NCI-H1436 treated with DMSO at 0.1 percent for 48 hours (cell line): ENCODE data around the gene CCSER2.
"Not testable (repeated sequence)": the region's sequence is repeated elsewhere in the genome, so short reads cannot be mapped to it uniquely, and the experiment has no call there.

ENCODE experiments used
- DNase-seq: peaks from one replicate; lab custom pipeline; 2025; lab: John Stamatoyannopoulos, UW

Gene CCSER2

DNA sequence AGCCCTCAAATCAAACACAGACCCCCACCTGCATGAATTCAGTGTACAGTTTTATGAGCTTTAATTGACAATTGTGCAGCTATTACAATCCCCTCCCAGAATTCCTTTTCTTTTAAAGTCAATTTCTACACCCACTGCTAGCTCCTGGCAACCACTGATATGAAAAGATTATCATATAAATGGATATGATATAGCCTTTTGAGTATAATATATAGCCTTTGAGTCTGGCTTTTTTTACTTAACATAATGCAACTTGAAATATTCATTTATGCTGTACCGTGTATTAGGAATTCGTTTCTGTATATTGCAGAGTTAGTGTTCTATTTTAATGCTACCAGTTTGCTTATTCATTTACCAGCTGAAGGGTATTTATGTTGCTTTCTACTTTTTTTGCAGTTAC, 127.7 kb downstream of the CCSER2 start:
- DNase-seq, result no peak

DNA sequence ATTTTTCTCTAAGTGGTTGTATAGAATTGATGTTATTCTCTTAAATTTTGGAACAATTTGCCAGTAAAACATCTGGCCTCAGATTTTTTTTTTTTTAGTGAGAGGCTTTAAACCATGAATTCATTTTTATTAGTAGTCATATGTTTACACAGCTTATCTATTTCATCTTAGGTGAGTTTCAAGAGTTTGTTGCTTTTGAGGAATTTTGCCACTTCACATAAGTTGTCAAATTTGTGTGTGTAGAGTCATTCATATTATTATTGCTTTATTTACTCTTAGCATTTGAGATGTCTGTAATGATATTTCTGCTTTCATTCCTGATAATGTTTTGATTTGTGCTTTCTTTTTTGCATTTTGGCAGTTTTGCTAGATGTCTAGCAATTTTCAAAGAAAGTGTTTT, 132.1 kb downstream of the CCSER2 start:
- DNase-seq, result no peak

DNA sequence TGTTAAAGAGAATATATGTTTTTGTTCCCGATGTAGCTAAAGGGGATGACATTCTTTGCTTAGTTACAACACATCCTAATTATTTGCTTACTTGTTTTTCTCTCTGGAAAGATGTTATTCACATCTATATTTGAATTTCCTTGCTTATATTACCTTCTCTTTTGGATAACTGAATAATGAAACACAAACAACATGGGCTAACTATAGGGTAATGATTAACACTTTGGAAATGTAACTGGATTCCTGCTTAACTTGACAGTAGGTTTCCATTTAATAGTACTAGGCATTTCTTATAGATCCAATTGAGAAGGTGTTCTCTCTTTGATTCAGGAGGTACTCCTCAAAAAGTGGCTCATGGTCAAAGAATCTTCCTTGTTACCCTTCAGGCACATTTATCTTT, 141.1 kb downstream of the CCSER2 start:
- no peak for DNase-seq

DNA sequence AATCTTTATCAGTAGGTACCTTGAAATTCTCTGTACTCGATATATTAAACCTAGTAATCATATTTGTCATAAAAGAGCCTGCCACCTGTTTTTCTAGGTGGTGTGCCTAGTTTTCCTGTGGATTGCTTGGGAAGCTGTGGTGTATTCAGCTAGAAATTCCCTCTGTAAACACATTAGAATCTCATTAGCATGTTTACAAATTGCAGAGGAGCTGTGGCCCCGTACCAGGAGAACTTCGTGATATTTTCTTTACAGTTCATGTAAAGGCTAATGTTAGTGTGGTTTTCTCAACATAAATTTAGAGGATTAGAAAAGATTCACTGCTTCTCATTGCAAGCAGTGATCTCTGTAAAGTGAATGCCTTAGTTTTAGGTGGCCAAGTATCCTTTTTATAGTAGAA, 144.7 kb downstream of the CCSER2 start:
- no peak for DNase-seq

DNA sequence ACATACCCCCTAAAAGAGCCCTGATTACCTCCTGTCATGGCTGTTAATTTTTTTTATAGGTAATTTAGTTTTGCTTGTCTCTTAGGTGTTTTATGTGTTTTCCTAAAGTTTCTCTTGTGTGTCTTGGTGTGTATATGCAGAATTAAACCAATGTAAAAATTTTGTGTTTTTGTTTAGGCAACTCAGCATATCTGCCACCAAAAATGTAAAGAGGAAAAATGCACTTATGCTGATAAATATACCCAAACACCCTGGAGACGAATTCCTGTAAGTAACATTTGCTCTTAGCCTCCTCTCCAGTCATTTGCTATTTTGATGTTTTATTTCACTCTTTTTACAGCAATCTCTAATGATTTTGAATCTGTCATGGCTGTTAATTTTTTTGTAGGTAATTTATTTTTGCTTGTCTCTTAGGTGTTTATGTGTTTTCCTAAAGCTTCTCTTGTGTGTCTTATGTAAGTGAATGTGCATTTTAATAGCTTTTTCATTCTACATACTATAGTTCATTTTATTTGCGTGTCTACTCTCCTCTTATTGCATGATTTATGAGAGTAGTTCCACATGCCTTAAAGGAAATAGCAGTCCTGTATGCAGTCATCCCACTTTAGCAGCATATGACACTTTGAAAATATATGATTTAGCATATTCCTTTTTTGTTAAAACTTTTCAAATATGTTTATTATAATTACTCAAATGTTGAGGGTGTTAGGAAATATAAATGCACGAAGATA, 149.2 kb downstream of the CCSER2 start:
- no peak for DNase-seq

DNA sequence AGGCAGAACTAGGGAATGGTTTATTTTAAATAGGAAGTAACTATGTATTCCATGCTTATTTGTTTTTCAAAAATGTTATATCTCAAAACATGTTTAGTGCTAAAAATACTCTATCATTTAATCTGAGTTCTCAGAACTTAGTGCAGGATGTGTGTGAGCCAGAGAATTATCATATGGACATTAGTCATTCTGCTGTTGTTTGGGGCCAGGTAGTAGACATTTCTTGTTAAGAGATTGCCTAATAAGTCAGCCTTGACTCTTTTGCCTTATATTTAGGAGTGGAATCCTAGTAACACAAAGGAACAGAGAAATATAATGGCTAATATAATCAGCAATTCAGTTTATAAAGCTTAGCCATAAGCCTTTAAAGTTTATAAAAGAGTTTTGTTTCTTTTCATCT, 149.8 kb downstream of the CCSER2 start:
- no peak for DNase-seq

DNA sequence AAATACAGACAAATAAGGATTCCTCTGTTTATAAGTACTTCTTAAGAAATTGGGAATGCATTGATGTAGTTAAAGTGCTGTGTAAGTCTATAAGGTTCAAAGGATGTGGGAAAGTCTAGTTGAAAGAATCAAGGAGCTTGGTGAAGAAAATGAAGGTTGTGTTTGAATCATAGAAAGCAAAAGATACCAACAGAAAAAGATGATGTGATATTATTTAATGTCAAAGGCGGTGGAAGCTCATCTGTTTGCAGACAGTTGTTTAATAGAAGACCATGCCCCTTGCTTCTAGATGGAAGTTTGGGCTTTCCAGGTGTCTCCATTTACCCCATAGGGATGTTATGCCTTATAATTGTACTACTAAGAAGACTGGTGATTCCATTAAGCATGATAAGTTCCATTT, 150.3 kb downstream of the CCSER2 start:
- no peak for DNase-seq

DNA sequence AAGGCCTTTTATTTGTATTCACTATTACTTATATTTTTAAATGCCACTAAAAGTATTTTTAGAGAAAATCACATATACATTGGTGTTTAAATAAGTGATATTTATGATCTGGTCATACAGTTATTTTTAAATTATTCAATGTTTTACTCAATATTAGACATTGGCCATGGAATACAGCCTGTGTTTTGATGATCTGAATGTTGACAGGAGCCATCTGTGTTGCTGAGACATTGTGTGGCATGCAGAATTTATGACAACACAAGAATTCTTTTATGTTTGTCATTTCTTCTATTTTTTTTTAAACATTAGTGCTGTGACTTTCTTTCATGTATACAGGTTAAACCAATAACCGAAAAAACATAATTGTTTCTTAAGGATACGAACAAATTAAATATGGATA, 156.2 kb downstream of the CCSER2 start:
- no peak for DNase-seq

DNA sequence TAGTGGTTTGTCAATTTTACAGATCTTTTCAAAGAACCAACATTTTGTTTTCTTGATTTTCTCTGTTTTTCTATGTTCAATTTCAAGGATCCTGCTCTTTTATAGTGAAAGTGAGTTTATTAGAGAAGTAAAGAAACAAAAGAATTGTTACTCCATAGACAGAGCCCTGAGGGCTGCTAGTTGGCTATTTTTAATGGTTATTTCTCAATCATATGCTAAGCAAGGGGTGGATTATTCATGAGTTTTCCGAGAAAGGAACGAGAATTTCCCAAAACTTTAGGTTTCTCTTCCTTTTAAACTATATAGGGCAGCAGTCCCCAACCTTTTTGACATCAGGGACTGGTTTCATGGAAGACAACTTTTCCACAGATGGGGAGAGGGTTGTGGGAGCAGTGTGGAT, 165.0 kb downstream of the CCSER2 start:
- no peak for DNase-seq

DNA sequence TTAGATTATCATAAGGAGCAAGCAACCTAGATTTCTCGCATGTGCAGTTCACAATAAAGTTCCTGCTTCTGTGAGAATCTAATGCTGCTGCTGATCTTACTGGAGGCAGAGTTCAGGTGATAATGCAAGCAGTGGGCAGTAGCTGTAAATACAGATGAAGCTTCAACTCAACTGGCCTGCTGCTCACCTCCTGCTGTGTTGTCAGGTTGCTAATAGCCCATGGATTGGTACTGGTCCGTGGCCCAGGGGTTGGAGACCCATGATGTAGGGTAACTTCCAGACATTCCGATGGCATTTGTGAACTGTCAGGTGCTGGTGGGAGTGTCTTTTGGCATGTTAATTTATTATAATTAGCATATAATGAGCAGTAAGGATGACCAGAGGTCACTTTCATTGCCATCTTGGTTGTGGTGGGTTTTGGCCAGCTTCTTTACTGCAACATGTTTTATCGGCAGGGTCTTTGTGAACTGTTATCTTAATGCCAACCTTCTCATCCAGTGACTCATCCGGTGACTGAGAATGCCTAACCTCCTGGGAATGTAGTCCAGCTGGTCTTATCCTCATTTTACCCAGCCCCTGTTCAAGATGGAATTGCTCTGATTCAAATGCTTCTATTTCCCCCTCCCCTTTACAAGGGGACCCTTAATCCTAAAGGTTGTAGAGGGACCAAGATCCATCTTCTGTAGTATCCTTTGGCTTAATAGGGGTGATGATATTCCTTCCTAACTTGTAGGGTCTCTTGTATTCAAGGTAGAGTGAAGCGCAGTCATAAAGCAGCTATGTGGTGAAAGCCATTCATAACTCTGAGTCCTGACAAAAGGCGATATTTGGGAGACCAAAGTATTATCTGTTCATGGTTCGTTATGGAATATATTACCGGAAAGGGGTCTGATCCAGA, 165.8 kb downstream of the CCSER2 start:
- no peak for DNase-seq

DNA sequence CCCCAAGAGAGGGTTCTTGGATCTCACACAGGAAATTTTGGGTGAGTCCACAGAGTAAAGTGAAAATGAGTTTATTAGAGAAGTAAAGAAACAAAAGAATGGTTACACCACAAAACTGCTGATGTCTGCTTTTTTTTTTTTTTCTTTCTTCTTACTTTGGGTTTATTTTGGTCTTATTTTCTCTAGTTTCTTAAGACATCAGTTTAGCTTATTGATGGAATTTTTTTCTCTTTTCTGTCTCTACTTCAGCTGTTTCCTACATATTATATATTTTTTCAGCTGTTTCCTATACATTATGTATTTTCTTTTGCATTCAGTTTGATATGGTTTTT, 166.4 kb downstream of the CCSER2 start:
- no peak for DNase-seq

DNA sequence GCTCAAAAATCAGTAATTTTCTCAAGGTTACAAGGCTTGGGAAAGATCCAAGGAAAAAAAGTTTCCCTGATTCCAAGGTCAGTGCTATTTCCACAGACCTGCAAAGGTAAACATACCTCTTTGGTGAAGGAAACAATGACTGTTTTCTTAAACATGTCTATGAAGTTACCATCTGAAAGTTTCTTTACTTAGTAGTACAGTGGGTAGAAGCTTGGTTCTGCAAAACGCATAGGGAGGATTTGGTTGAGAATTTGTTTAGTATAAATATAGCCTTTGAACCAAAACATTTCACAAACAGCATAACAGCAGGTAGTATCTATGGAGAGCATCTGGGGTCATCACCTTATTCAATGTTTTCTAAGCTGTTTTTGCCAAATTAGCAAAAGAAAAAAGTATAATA, 169.6 kb downstream of the CCSER2 start:
- DNase-seq, result no peak

DNA sequence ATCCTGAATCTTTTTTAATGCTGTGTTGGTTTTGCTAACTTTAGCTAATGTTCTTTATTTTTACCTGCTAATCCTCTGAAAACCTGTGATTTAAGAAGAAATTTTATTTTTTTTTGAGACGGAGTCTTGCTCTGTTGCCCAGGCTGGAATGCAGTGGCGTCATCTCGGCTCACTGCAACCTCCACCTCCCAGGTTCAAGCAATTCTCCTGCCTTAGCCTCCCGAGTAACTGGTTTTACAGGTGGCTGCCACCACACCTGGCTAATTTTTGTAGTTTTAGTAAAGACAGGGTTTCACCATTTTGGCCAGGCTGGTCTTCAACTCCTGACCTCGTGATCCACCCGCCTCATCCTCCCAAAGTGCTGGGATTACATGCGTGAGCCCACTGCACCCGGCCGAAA, 170.7 kb downstream of the CCSER2 start:
- not testable (repeated sequence) for DNase-seq

DNA sequence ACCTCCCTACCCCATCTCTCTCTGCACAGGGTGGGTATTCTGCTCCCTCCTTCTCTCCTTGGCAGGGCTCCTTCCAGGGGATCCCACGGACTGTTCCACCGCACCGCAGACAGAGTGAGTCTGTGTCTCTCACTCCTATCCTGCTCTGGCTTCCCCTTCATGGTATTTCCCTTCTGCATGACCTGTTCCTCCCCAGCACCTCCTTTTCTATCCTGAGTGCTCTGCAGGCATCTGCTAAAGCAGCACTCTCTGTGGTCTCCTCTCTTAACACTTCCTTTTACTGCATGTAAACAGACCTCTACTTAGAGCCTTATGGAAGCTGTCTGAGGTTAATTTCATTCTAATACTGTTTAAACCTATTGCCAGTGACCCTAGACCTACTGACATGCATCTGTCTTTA, 171.5 kb downstream of the CCSER2 start:
- no peak for DNase-seq

DNA sequence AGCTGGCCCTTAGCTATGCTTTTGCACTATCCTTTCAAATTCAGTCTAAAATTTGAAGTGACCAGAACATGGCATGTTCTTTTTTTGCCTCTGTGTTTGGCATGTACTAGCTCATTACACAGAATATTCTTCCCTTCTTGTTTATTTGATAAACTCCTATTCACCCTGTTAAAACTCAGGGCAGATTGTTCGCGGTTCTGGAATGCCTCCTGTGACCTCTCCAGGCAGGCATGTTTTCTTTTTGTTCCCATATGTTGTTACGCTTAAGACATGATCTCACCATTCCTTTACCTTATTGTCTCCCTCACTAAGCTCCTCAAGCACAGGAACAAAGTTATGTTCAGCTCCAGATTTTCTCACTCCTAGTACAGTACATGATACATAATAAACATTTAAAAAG, 181.7 kb downstream of the CCSER2 start:
- DNase-seq, result no peak

DNA sequence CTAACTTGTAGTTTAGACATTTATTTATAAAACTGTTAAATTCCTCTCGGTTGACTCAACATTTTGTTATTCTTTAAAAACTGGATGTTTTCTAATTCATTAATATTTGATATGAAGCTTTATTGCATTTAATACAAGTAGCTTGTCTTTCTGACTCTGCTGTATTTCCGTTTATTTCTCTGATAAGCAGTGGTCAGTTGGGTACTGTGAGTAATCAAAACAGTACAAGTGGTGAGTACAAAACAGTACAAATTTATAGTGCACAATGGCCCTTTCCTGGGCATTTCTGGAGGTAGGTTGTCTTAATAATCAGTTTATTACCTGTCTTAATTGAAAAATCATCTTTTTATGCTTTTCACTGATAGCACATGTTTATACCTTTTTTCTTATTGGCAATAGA, 182.7 kb downstream of the CCSER2 start:
- no peak for DNase-seq

DNA sequence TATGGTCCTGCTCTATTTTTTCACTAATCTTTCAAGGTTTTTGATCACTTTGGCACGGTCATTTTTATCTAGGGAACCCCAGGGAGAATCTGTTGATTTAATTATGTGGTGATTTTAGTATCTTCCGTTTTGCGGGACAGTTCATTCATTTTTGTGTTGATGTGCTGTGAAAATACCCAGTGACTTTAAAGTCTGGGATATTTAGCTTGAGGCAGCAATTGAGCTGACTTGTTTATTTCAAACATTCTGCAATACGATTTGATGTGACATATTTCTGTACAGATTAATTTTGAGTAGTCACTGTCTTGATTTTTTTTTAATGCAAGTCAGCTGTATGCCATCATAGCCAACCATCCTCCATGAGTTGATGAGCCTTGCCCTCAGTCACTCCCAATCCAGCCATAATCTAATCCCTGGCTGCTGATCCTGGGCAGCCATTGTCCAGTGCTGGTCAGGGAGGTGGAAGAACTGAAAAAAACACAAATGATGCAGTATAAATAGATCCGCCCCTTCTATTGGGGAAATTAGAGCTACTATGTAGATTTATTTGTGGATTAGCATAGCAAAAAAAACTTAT, 183.4 kb downstream of the CCSER2 start:
- DNase-seq, result no peak

DNA sequence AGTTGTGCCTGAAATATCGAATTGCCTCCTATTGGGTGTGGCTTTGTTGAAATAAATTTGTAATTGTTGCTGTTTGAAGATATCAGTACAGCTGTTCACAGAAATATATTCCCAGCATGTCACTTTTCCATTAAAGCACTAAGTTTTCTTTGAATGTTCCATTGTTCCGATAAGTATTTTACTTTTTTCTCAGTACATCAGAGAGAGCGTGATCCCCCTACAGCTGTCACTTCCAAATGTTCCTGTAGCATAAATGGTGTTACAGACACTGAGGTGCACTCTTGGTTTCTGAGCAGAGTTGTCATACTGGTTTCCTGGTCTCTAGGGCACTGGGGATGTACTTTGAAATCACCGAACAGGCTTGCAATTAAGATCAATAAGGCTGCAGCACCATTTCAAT, 189.2 kb downstream of the CCSER2 start:
- no peak for DNase-seq

DNA sequence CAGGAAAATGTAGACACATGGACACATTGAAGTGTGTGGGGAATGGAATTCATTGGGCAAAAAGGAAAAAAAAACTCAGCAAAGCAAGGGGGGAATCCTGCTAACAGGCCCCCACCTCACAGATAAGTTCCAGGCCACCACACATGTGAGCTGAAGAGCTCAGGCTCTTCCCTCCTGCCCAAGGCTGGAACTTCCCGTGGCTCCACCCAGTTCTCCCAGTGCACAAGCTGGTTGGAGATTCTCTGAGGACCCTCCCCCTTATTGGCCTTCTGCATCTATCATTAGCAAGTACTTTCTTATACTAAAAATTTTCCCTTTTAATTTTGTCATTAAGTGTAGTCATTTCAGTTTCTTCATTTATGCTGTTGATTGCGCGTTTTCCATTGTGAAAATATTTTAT, 190.8 kb downstream of the CCSER2 start:
- DNase-seq, result no peak

DNA sequence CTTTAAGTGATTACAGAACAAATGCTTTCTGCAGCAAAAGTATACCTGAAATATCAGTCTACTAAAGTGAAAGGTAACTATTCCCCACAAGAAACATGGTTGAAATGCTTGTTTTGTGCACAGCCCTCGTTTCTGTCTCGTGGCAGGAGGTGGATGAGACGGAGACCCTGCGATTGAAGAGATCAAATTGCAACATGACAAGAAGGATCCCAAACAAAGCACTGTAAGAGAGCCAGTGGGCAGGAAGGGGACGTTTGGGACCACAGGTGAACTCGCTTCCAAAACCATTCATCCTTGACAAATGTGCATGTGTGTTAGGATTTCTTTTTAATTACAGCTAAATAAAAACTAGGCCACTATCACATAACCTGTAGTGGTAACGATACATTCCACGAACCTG, 192.6 kb downstream of the CCSER2 start:
- DNase-seq, result no peak

DNA sequence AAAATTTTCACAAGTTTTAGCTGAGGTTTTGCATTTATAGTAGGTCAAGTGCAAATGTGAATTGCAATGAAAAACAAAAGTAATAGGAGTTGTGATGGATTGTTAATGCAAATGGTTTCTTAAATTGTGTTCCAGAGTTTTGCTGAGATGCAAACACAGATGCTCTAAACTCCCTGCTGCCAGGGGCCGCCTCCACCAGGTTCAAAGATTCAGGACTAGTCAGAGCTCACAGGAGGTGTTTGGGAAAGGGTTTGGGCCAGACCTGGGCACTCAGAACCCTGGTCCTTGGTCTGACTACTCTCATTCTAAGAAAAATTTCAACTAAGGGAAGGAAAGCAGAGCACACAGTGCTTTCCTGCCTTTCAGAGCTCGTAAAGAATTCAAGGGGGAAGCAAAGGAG, 193.1 kb downstream of the CCSER2 start:
- no peak for DNase-seq

DNA sequence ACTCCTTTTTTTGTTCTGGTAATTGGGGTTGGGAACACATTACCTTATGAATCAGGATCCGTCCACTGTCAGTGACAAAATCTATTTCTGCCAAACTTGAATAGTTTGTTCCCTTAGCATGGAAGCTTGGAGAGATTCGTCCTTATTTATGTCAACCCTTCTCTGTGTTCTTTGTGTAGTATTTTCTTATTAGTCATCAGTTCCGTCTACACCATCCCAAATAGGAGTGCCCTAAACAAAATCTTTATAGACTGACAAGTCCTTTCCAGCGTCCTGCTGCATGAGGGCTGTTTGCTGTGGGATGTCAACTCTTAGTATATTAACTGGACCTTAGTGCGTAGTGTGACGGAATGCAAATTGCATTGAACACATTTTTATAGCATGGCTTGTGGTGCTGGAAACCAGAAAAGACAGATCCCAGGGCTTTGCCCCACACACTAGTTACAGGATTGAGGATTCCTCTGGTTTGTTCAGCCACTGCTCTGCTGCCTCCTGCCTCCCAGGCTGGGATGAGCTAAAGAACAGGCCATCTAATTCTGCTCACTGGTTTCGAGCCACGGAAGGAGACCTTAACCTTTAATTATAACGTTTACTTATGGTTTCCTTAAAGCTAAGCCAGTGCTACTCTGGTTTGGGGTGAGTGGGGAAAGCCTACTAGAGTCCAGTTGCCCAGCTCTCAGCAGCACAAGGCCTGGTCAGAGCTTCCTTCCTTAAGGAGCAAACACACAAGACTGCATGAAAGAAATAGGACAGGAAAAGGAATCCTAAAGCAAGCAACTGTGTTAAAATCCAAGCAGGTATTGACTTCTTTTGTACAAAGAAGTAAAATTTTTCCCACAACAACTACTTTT, 194.4 kb downstream of the CCSER2 start:
- DNase-seq, result no peak
